HFF-Myc (cell line): ENCODE measurements around the gene SORBS2.

Experiments used
- DNase-seq: peaks from one replicate; pipeline ENCODE4 v3.0.0-alpha.2; 2011; ENCODE audit warnings: low read depth; ENCODE audit errors: extremely low read depth
- H3K4me3 ChIP-seq: replicated peaks from 2 replicates; pipeline ENCODE4 v1.5.1; 2011; ENCODE audit warnings: low read depth, mild to moderate bottlenecking, control low read depth, low read length
- CTCF ChIP-seq: IDR thresholded peaks from 2 replicates; pipeline ENCODE4 v1.5.1; 2012; ENCODE audit warnings: mild to moderate bottlenecking, low read depth, low read length, control low read depth; ENCODE audit errors: missing control alignments

The SORBS2 gene

GRCh38 chr4:185722029-185722316 is 90.0 kb downstream of the SORBS2 start:
- no peak for TF ChIP-seq CTCF
- no peak overlapping the region for H3K4me3 ChIP-seq
- no peak for DNase-seq

GRCh38 chr4:185721190-185722028 is 90.6 kb downstream of the SORBS2 start:
- no peak for DNase-seq
- H3K4me3 ChIP-seq, result no peak overlapping the region
- no peak for TF ChIP-seq CTCF

- DNase-seq, result no peak
- no peak overlapping the region for H3K4me3 ChIP-seq
- no peak for TF ChIP-seq CTCF
Observed at GRCh38 chr4:185719500-185719858, 92.5 kb downstream of the SORBS2 start.

GRCh38 chr4:185718578-185719499 is 93.2 kb downstream of the SORBS2 start:
- H3K4me3 ChIP-seq, result no peak overlapping the region
- DNase-seq, result no peak
- no peak for TF ChIP-seq CTCF

- no peak for TF ChIP-seq CTCF
- H3K4me3 ChIP-seq, result no peak overlapping the region
- DNase-seq, result no peak
Observed at GRCh38 chr4:185717377-185717741, 94.6 kb downstream of the SORBS2 start.

- TF ChIP-seq CTCF, result no peak
- H3K4me3 ChIP-seq, result no peak overlapping the region
- no peak for DNase-seq
Observed at GRCh38 chr4:185716577-185717376, 95.2 kb downstream of the SORBS2 start.
